ENCODE results near the gene CDH13. TPM values are rescaled to one million over a fixed set of nuclear protein-coding genes. Genes with fewer than 3 reads are reported as not detected.

The CDH13 gene
- total RNA-seq, 1 donor from 2014 or later = not detected

DNA sequence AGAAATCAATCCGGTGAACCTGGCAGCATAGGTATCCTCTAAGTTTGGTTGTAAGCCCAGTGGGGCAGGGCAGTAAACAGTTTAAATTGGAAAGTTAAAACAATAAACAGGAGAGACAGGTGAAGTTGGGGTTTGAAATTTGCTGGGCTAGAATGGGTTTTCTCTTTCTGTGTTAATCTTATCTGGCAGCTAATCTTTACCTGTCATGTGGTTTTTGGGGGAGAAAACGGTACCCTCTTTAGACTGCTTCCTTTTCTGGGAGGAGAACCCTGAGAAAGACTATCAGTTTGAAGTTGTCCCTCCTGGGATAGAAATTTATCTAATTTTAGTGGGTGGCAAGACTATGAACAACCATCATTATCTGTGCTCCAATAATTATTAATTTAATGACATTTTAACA, 24.0 kb downstream of the CDH13 start:
- intact Hi-C loops (cut with micrococcal nuclease) = loop anchor here (10.0 kb wide), 1 partner anchor 1646 kb away; the partner anchor contains the start of genes CENPN and CMC2

DNA sequence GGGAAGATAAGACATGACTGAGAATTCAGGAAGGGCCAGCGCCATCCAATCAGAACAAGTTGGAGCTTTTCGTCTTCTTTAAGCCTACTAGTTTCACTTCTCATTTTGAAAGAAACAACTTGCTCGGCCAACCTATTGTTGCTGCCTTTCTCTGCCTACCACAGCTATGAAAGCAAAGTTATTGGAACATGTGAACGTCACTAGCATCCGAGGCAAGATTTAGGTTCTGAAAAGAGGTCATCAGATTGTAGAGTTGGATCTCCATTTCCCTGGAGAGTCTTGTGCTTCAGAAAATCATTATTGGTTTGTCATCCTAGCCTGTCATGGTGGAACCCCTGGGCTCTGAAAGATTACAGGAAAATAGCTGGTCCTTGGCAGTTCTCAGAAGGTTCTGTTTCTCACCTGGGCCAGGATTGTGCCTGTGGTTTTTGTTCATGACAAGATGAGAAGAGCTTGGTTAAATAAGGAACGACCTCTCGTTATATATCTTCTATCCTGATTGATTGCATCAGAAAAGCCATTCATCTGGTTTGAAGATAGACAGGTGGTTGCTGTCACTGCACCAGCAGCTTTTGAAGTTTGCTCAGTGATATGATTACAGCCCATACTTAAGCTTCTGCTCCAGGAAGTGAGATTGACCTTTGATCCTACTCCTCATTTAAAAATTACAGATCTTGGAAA, 25.3 kb downstream of the CDH13 start:
- intact Hi-C loops (cut with micrococcal nuclease) = loop anchor here (10.0 kb wide), 1 partner anchor 1647 kb away; the partner anchor contains the start of genes CENPN and CMC2

DNA sequence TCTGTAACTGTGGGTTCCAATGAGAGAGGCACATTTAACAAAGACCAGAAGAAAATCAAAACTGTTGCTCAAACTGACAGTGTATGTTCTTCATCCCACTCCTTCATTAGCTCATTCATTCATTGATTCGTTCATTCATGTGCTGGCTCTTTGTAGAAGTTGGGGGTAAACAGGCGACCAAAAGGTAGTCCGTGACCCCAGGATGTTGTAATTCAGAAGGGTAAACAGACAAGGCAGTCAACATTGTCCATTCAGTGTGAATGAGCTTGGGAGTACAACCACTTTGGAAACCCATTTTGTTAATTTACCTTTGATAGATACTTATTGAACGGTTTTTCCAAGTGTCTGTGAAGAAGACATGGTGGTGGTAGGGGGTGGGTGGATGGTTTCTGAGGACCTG, 26.1 kb downstream of the CDH13 start:
- intact Hi-C loops (cut with micrococcal nuclease) = loop anchor here (10.0 kb wide), 1 partner anchor 1648 kb away; the partner anchor contains the start of genes CENPN and CMC2

DNA sequence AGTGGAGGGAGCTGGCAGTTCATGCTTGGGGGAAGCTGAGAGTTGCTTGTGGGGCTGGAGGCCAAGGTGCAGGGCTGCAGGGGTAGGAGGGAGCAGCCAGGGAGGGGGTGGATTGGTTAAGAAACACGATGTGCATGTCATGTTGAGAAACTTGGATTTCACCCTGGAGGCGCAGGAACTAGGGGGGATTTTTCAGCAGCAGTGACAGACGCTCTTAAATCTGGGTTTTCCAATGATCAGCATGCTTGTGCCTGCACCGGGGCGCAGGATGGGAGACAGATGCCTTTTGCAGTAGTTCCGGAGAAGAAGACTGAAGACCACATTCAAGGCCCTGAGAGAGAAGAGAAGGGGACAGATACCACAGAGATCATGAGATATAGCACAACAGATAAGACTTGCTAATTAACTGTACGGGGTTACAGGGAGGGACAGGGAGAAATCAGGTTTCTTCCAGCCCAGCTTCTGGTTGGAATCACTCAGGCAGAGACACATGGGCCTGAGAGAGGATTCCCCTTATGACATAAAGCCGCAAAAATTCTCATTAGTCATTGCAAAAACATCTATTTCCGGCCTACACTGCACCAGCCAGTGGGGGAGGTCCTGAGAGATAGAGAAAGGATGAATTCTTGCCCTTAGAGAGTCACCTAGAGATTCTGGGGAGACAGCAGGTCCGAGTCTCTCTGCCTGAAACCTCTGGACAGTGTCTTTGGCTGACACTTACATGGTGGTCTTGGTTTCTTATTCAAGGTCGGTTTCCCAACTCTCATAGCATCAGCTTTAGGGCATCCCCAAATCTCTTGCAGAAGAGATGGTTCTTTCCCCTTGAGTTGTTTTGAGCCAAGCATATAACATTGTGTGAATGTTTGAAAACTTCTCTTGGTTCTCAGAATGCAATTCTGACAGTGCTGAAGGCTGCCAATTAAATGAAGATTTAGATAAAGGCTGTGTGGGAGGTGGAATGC, 27.1 kb downstream of the CDH13 start:
- intact Hi-C loops (cut with micrococcal nuclease) = loop anchor here (2.0 to 10.0 kb wide), 3 partner anchors 13 to 1649 kb away; partner anchors contain the start of genes CENPN and CMC2

DNA sequence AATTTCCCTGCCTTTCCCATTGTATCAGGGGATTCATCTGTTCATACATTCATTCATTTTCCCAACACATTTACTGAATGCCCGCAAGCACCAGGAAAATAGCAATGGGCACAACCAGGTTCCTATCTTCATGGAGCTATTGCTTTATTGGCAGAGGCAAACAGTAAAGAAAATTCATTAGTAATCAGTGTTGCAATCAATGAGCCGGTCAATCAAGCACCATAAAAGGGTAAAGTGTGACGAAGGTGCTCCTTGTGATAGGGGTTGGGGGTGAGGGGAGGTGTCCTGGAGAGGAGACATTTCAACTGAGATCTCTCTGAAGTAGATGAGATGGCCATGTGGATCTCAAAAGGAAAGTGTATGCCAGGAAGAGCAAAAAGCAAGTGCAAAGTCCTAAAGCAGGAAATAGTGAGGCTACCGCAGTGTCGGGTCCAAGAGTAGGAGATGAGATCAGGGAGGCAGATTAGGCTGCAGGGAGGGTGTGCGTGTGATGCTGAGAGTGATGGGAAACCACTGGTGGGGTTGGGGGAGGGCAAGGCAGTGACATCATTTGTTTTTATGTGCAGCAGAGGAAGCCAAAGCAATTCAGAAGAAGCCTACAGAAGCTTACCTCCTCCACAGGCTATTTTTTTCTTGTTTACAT, 28.4 kb downstream of the CDH13 start:
- intact Hi-C loops (cut with micrococcal nuclease) = loop anchor here (2.0 to 10.0 kb wide), 4 partner anchors 14 to 1650 kb away; partner anchors contain the start of genes CENPN and CMC2

DNA sequence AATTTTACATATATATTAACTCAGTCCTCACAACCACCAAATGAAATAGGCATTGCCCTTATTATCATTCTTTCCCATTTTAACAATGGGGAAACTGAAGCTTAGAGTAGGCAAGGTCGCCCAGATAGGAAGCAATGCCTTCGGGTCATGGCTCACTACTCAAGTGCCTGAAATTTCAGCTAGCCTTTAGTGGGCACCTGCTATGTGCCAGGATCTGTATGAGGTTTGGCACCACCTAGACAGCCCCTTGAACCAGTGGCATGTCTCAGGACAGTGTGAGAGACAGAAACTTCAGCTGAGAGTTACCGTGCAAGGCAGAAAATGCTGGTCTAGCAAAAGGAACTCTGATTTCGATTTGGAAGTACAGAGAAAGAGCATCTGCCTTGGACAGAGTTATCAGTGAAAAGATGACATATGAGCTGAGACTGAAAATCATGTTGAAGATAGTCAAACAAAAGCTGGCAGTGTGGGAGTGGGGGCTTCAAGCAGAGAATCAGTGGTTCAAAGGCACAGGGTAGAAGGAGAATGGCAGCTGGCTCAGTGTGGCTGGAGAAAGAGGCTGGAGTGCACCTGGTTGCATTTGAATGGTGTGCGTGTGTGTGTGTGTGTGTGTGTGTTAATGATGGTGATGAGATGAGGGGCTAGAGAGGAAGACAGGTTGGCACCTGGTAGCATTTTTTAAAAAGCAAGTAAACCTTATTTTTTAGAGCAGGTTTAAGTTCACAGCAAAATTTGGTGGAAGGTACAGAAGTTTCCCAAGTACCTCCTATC, 29.1 kb downstream of the CDH13 start:
- intact Hi-C loops (cut with micrococcal nuclease) = loop anchor here (2.0 to 10.0 kb wide), 4 partner anchors 15 to 1651 kb away; partner anchors contain the start of genes CENPN and CMC2

DNA sequence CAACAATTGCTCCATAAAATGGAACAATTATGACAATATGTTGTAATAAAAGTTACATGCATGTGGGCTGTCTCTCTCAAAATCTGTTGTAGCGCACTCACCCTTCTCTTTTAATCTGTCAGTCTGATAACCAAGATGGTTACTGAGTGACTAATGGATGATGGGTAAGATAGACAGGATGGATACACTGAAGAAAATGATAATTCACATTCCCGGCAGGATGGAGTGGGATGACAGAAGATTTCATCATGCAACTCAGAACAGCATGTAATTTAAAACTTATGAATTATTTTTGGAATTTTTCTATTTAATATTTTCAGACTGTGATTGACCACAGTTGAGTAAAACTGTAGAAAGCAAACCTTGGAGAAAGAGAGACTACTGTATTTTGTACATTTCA, 30.5 kb downstream of the CDH13 start:
- intact Hi-C loops (cut with micrococcal nuclease) = loop anchor here (5.0 to 10.0 kb wide), 2 partner anchors 45 to 1652 kb away; partner anchors contain the start of genes CENPN and CMC2

DNA sequence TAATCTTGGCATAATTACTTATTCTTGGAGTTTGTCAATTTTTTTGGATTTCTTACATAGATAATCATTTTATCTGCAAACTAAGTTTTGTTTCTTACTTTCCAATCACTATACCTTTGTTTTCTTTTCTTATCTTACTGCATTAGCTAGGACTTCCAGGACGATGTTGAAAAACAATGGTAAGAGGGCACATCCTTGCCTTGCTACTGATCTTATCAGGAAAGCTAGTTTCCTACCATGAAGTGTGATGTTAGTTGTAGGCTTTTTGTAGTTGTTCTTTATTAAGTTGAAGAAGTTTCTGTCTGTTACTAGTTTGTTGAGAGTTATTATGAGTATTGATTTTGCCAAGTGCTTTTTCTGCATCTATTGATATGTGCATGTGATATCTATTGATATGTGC, 31.0 kb downstream of the CDH13 start:
- intact Hi-C loops (cut with micrococcal nuclease) = loop anchor here (5.0 to 10.0 kb wide), 2 partner anchors 45 to 1653 kb away; partner anchors contain the start of genes CENPN and CMC2

DNA sequence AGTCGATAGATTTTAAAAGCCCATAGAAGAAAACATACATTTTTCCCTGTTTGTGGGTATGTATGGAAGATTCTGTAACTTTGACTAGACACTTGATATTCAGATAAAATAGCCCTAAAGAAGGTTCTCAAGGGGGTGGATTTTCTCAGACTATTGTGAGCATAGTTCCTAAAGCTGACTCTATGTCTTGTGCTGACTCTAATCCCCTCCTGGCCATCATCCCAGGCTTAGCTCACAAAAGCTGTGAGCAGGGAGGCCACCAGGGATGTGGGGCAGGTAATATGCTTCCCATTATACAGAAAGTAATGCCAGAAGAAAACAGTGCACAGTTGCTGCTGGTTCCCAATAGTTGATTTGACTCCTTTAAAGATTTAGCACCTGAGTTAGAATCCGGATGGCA, 32.0 kb downstream of the CDH13 start:
- intact Hi-C loops (cut with micrococcal nuclease) = loop anchor here (5.0 to 10.0 kb wide), 2 partner anchors 44 to 1654 kb away; partner anchors contain the start of genes CENPN and CMC2

DNA sequence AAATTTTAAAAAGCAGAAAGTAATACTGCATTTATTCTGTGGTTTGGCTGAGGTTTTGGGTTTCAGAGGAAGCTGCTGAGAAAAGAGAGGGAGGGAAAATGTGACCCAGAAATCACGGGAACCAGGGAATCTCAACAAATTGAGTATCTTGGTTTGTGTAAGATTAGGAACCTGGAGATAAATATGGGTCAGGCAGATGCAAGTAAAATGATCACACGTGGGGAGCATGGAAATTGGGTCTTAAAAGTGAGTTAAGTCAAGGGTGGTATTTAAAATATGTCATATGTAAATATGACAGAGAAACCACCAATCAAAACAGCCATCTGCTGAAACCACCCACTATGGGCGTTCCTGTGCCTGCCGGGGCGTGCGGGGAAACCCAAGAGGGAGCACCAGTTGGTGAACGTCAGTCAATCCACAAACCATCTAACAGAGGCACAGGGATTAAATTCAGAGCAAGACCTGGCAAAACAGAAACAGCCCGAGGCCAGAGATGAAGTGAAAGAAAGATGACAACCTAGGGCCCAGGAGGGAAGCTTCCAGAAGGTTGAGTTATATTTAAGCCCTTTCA, 33.4 kb downstream of the CDH13 start:
- intact Hi-C loops (cut with micrococcal nuclease) = no loop called here

DNA sequence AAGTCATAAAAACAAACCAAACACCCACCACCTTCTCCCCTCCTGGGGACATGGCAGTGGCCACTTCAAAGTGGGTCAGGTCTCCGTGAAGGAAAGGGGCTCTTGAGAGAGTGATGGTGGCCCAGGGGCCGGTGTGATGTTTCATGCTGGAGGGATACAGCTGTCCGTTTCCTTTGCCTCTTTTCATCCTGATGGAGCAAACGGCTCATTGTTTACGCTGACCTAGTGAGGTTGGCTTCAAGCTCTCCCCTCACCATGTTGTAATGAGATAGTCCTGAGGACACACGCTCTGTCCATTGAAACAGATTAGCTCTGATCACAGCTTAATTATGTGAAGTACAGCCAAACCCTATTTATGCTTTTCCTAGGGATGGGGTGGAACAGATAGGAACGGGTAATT, 34.2 kb downstream of the CDH13 start:
- intact Hi-C loops (cut with micrococcal nuclease) = no loop called here

DNA sequence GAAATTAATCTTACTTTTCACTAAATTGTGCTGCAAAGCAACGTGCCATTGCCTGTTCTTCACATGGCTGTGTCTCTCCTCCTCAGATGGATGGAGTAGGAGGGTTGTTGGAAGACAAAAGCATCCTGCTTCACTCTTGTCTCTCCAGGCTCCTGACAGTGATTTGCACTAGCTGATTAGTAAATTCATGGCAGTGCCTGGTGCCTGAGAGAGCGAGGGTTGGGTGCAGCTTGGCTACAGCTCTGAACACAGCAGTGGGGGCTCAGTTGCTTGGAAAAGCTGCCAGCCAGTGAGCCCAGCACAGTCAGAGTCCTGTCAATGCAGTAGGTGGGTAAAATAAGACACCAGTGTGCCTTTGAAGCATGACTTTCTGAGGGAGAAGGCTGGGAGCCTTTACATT, 37.4 kb downstream of the CDH13 start:
- intact Hi-C loops (cut with micrococcal nuclease) = no loop called here

DNA sequence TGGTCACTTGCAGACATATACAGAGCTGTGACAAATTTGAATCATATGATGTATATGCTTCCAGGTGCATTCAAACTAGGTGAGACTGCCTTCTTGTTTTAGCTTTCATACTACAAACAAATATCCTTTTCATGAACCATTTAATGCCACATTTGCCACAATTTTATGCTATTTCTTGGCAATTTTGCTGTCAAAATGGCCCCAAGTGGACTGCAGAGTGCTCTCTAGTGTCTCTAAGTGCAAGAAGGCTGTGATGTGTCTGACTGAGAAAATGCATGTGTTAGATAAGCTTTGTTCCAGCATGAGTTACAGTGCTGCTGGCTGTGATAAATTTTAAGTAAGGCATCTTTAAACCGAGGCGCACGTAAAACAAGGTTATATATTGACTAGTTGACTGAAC, 38.3 kb downstream of the CDH13 start:
- intact Hi-C loops (cut with micrococcal nuclease) = no loop called here

DNA sequence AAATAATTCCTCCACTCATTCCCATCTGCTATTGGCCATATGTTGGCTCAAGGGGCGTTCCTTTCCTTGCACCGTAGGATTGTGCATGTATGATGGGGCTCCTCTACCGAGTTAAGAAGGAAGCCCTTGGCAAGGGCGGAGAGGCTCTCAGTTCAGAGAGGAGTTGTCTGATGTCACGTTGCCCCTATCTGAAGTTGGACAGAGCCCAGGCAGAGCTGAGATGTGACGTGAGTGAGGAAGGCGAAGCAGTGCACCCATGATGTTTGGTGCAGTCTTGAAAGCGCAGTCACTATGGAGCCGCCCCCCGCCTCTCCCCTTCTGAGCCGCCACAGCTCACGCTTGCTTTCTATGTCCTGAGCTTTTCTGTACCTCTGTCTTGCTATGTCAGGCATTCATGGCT, 40.7 kb downstream of the CDH13 start:
- intact Hi-C loops (cut with micrococcal nuclease) = no loop called here

DNA sequence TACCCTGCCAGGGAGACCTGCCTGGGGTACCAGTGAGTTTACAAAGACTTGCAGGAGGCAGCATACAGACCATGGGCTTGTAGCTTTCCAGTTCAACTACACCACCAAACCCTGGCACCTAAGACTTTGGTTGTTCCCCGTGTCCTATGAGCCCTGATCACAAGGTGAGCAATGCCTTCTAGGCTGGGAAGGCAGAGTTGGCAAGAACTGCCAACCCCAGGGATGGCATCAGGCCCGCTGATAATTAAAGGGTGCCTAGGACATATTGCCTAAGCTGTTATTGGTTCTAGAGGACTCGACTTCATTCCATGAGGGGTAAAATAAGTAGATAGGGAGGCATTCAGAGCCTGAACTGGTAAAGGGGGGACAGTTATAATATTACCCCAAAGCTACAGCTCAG, 41.3 kb downstream of the CDH13 start:
- intact Hi-C loops (cut with micrococcal nuclease) = no loop called here

DNA sequence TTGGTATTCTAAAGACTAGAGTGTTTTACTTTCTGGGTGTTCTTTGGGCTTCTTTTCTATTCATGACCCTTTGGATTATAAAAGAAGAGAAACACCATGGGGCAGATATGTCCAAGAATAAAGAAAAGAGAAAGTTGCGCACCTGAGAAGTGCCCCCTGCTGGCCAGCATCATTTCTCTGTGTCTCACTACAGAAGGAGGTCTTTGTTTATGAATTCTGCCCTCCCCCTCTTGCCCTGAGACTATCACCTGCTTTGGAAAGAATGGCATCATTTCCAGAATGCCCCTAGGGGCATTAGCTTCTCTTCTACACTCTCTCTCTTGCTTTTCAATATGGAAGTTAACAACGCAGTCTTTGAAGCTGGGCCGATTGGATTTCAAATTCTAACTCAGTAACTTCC, 45.0 kb downstream of the CDH13 start:
- intact Hi-C loops (cut with micrococcal nuclease) = loop anchor here (1.0 kb wide), 1 partner anchor 30 kb away; no protein-coding TSS in a partner anchor

DNA sequence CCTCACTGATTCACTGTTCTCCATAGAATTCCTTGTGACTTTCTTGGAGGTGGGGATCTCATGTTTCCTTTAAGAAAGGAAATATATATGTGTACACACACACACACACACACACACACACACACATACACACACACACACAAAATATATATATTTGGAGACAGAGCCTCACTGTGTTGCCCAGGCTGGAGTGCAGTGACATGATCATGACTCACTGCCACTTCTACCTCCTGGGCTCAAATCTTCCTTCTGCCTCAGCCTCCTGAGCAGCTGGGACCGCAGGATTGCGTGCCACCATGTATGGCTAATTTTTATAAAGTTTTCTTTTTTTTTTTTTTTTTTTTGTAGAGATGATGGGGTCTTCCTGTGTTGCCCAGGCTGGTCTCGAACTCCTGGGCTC, 45.9 kb downstream of the CDH13 start:
- intact Hi-C loops (cut with micrococcal nuclease) = no loop called here

DNA sequence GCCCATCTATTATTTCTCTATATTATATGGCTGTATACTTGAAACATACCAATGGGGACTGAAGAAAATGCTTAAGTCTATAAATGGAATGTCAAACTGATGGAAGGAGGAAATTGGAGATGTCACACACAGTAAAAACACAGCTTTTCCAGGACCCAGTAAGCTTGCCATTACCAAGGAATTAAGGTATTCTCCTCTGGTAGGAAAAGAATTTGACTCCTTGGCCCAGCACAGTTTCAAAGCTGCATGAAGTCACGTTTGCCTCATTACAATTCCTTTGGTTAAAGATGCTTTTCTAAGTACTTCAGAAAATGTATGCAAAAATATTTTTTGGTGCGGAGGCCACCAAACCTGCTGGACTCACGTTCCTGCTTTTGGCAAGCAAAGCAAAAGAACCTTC, 48.5 kb downstream of the CDH13 start:
- intact Hi-C loops (cut with micrococcal nuclease) = no loop called here

DNA sequence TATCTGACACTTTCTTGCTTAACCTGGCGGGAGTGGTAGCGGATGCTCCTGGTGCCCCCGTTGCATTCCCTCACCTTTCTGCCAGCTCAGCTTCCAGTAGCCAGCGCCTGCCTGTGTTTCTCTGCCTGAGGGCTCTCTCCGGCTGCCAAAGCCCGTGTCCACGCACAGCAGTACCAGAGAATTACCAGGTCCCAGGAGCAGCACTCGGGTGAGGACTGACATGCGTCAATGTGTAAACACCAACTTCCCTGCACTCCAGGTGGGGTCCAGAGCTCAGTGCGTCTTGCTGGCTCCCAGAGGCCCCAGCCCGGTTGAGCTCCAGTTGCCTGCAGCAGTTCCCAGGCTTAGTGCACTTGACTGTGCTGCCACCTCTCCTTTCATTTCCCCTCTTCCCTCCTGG, 54.8 kb downstream of the CDH13 start:
- intact Hi-C loops (cut with micrococcal nuclease) = no loop called here

DNA sequence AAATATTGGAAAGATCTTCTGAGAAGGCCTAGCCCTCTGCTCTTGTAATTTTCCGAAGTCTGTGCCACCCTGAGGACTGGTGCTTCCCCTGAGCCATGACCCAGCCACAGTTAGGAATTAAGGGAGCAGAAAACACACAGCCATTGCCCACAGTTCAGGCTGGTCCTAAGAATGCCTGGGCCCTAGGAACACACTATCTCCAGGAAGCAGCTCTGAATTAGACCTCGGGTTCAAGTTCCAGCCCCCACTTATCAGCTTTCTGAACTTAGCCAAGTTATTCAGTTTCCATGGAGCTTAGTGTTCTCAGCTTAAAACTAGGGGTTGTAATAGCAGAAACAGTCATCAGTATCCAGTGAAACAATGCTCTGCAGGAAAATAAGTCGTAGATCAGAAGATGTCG, 56.0 kb downstream of the CDH13 start:
- intact Hi-C loops (cut with micrococcal nuclease) = no loop called here
